Measurements from ENCODE around the gene MYLIP.

Gene MYLIP

DNA sequence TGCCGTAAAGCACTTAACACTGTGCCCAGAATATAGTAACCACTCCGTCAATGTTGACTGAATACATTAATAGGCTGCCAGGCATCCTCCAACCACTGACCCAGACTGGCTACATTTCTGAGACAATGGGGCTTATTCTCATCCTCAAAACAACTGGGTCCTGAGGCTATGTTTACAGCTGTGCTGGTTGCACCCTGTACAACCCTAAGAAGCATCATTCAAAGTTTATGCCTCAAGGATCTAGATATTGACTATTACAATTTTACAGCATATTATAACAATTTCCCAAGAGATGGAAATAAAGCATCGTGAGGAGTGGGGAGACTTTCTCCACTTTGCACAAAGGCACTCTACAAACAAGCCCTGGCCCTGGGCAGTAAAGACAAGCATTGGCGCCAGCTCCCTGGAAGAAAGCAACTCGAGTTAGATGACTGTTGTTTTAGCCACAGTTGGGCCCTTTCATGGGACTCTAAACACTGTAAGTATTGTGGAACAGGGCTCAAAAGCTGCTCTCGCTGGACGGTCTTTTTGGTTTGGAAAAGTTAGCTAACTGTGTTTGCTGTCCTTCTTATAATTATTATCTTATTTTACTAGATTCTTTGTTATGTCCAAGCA, 30.2 kb downstream of the MYLIP start:
- DNase-seq (ENCODE audit: extremely low spot score), result no peak
- CTCF ChIA-PET, result interaction anchor here (0.6 kb wide), 1 partner anchor 88 kb away, joined by 3 read pairs; no protein-coding TSS in a partner anchor
- POLR2A ChIA-PET, result interaction anchor here (1.4 kb wide), 1 partner anchor 11 kb away, joined by 4 read pairs; no protein-coding TSS in a partner anchor
- TF ChIP-seq PKNOX1 (IDR thresholded peaks at IDR 0.05), result no peak
- TF ChIP-seq TARDBP (IDR thresholded peaks at IDR 0.05), result no peak
- no peak for TF ChIP-seq FOXA1 (IDR thresholded peaks at IDR 0.05)
- TF ChIP-seq LEF1 (IDR thresholded peaks at IDR 0.05; ENCODE audit: borderline replicate concordance), result no peak
- no peak for TF ChIP-seq ELF4 (IDR thresholded peaks at IDR 0.05)
- no peak for TF ChIP-seq SUZ12 (IDR thresholded peaks at IDR 0.05)
- no peak for TF ChIP-seq FOXM1 (IDR thresholded peaks at IDR 0.05; ENCODE audit: borderline replicate concordance)
- TF ChIP-seq L3MBTL2 (conservative IDR thresholded peaks at IDR 0.05), result no peak
- no peak for TF ChIP-seq FOXK2 (IDR thresholded peaks at IDR 0.05)
- TF ChIP-seq NFRKB (IDR thresholded peaks at IDR 0.05), result no peak
- no peak for TF ChIP-seq HDGF (IDR thresholded peaks at IDR 0.05; ENCODE audit: borderline replicate concordance)
- no peak for TF ChIP-seq ARNT (IDR thresholded peaks at IDR 0.05)
- no peak for TF ChIP-seq BHLHE40 (IDR thresholded peaks at IDR 0.05; ENCODE audit: borderline replicate concordance)
- no peak for TF ChIP-seq SP1 (IDR thresholded peaks at IDR 0.05)

DNA sequence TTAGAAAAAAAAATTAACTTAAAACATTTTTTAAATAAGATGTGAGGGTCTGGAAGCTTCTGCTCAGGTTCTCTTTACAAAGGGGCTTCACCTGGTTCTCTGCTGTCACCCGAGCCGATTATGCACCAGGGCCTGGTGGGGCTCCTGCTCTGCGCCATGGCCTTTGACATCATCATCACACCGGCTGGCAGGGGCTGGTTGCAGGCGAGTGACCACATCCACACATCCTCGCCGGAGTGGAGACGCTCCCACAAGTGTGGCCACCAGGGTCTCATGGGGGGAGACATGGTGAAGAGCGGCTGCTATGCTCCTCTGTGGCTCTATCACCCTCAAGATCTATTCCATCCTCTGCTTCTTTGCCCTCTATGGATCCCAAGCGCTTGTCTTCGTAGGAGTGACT, 31.9 kb downstream of the MYLIP start:
- ChIA-PET CTCF (no interaction called here), POLR2A (no interaction called here)
- DNase-seq (ENCODE audit: extremely low spot score), result no peak
- TF ChIP-seq ZNF384 (IDR thresholded peaks at IDR 0.05) (no peak), BHLHE40 (IDR thresholded peaks at IDR 0.05; ENCODE audit: borderline replicate concordance) (no peak), FOXA1 (IDR thresholded peaks at IDR 0.05) (no peak), PKNOX1 (IDR thresholded peaks at IDR 0.05) (no peak), ELF4 (IDR thresholded peaks at IDR 0.05) (no peak), FOXM1 (IDR thresholded peaks at IDR 0.05; ENCODE audit: borderline replicate concordance) (no peak), SUZ12 (IDR thresholded peaks at IDR 0.05) (no peak), FOXK2 (IDR thresholded peaks at IDR 0.05) (no peak), SP1 (IDR thresholded peaks at IDR 0.05) (no peak), NFRKB (IDR thresholded peaks at IDR 0.05) (no peak), CTBP1 (IDR thresholded peaks at IDR 0.05; ENCODE audit: borderline replicate concordance) (no peak), TARDBP (IDR thresholded peaks at IDR 0.05) (no peak), LEF1 (IDR thresholded peaks at IDR 0.05; ENCODE audit: borderline replicate concordance) (no peak), ARNT (IDR thresholded peaks at IDR 0.05) (no peak), HDGF (IDR thresholded peaks at IDR 0.05; ENCODE audit: borderline replicate concordance) (no peak), L3MBTL2 (conservative IDR thresholded peaks at IDR 0.05) (no peak)

DNA sequence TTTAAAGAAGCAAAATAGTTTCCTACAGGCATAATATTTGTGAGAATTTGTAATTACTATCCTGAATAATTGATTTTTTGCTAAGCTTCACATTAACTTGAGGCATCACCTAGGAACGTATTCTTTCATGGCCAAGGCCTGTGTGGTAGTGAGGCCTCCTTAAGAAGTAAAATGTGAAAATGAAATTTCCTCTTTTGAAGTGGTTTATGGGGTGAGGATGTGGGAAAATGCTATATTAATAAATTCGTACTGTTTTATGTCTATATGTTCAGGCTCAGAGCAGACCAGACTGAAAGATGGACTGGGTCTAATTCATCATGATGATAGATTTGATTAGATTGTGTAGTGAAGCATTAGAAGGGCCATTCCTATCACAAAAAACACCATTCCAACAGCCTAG, 33.1 kb downstream of the MYLIP start:
- CTCF ChIA-PET, result no interaction called here
- no peak for DNase-seq (ENCODE audit: extremely low spot score)
- TF ChIP-seq FOXA1 (IDR thresholded peaks at IDR 0.05), result no peak
- TF ChIP-seq ZNF384 (IDR thresholded peaks at IDR 0.05), result no peak
- TF ChIP-seq PKNOX1 (IDR thresholded peaks at IDR 0.05), result no peak
- no peak for TF ChIP-seq ARNT (IDR thresholded peaks at IDR 0.05)
- TF ChIP-seq FOXK2 (IDR thresholded peaks at IDR 0.05), result no peak
- no peak for TF ChIP-seq NFRKB (IDR thresholded peaks at IDR 0.05)
- TF ChIP-seq FOXM1 (IDR thresholded peaks at IDR 0.05; ENCODE audit: borderline replicate concordance), result no peak
- no peak for TF ChIP-seq HDGF (IDR thresholded peaks at IDR 0.05; ENCODE audit: borderline replicate concordance)
- TF ChIP-seq LEF1 (IDR thresholded peaks at IDR 0.05; ENCODE audit: borderline replicate concordance), result no peak
- TF ChIP-seq ELF4 (IDR thresholded peaks at IDR 0.05), result no peak
- no peak for TF ChIP-seq TARDBP (IDR thresholded peaks at IDR 0.05)
- TF ChIP-seq BHLHE40 (IDR thresholded peaks at IDR 0.05; ENCODE audit: borderline replicate concordance), result no peak
- TF ChIP-seq L3MBTL2 (conservative IDR thresholded peaks at IDR 0.05), result no peak
- no peak for TF ChIP-seq CTBP1 (IDR thresholded peaks at IDR 0.05; ENCODE audit: borderline replicate concordance)
- no peak for TF ChIP-seq SUZ12 (IDR thresholded peaks at IDR 0.05)
- no peak for TF ChIP-seq SP1 (IDR thresholded peaks at IDR 0.05)
- POLR2A ChIA-PET, result no interaction called here

DNA sequence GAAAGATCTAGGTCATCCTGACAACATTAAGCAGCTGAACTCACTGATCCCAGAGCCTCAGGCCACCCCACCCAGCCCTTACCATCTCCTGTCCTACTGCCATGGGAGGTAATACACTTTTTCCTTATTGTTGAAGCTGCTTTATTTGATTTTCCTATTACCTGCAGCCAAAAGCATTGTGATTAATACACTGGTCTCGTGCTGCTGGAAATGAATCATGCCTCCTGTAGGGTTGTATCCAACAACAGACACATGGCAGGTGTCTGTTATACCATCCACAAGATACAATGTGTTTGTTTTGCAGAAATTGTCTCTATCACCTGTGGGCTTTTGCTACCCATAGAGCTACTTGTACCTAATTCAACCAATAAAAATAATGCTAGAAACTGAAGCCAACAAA, 34.2 kb downstream of the MYLIP start:
- ChIA-PET CTCF (interaction anchor here (0.6 kb wide), 1 partner anchor 472 kb away, joined by 3 read pairs; no protein-coding TSS in a partner anchor), POLR2A (no interaction called here)
- no peak for TF ChIP-seq L3MBTL2 (conservative IDR thresholded peaks at IDR 0.05)
- TF ChIP-seq ELF4 (IDR thresholded peaks at IDR 0.05), result no peak
- TF ChIP-seq LEF1 (IDR thresholded peaks at IDR 0.05; ENCODE audit: borderline replicate concordance), result no peak
- no peak for TF ChIP-seq HDGF (IDR thresholded peaks at IDR 0.05; ENCODE audit: borderline replicate concordance)
- TF ChIP-seq ZNF384 (IDR thresholded peaks at IDR 0.05), result no peak
- TF ChIP-seq SUZ12 (IDR thresholded peaks at IDR 0.05), result no peak
- no peak for TF ChIP-seq NFRKB (IDR thresholded peaks at IDR 0.05)
- no peak for TF ChIP-seq TARDBP (IDR thresholded peaks at IDR 0.05)
- TF ChIP-seq PKNOX1 (IDR thresholded peaks at IDR 0.05), result no peak
- TF ChIP-seq BHLHE40 (IDR thresholded peaks at IDR 0.05; ENCODE audit: borderline replicate concordance), result no peak
- no peak for TF ChIP-seq FOXM1 (IDR thresholded peaks at IDR 0.05; ENCODE audit: borderline replicate concordance)
- TF ChIP-seq FOXK2 (IDR thresholded peaks at IDR 0.05), result no peak
- no peak for TF ChIP-seq SP1 (IDR thresholded peaks at IDR 0.05)
- no peak for TF ChIP-seq FOXA1 (IDR thresholded peaks at IDR 0.05)
- TF ChIP-seq ARNT (IDR thresholded peaks at IDR 0.05), result no peak
- TF ChIP-seq CTBP1 (IDR thresholded peaks at IDR 0.05; ENCODE audit: borderline replicate concordance), result no peak
- no peak for DNase-seq (ENCODE audit: extremely low spot score)
